Stimulated activated CD4-positive, alpha-beta T cell treated with anti-CD3 and anti-CD28 coated beads, Interleukin-15, amount 100 ng/mL, for 1 hour (primary cell): ENCODE data around the gene TBC1D10B.
"Not testable (repeated sequence)": the region's sequence is repeated elsewhere in the genome, so short reads cannot be mapped to it uniquely, and the experiment has no call there.

Experiments
- DNase-seq, 2 donors: peaks; one replicate each; pipeline ENCODE4 v3.0.0-alpha.2; 2020; ENCODE audit warnings: low read depth in 1 of 2, low spot score in 1 of 2

The TBC1D10B gene

GRCh38 chr16:30335598-30336474, 34.5 kb downstream of the TBC1D10B start:
- DNase-seq, result no peak

- peak; percentile 71 to 73 for DNase-seq
Measured at GRCh38 chr16:30335028-30335597, 35.2 kb downstream of the TBC1D10B start.

- DNase-seq, result peak; percentile 71 to 75
Measured at GRCh38 chr16:30334473-30334989, 35.8 kb downstream of the TBC1D10B start.

GRCh38 chr16:30324220-30324619, 46.1 kb downstream of the TBC1D10B start:
- not testable (repeated sequence) for DNase-seq

GRCh38 chr16:30318647-30319046, 51.6 kb downstream of the TBC1D10B start:
- not testable (repeated sequence) for DNase-seq

GRCh38 chr16:30310937-30311336, 59.4 kb downstream of the TBC1D10B start:
- DNase-seq, result not testable (repeated sequence)

GRCh38 chr16:30309255-30309654, 61.0 kb downstream of the TBC1D10B start:
- DNase-seq, result not testable (repeated sequence)
